ENCODE measurements around the gene MED16.
"Not testable (repeated sequence)": the region's sequence is repeated elsewhere in the genome, so short reads cannot be mapped to it uniquely, and the experiment has no call there.

The MED16 gene

DNA sequence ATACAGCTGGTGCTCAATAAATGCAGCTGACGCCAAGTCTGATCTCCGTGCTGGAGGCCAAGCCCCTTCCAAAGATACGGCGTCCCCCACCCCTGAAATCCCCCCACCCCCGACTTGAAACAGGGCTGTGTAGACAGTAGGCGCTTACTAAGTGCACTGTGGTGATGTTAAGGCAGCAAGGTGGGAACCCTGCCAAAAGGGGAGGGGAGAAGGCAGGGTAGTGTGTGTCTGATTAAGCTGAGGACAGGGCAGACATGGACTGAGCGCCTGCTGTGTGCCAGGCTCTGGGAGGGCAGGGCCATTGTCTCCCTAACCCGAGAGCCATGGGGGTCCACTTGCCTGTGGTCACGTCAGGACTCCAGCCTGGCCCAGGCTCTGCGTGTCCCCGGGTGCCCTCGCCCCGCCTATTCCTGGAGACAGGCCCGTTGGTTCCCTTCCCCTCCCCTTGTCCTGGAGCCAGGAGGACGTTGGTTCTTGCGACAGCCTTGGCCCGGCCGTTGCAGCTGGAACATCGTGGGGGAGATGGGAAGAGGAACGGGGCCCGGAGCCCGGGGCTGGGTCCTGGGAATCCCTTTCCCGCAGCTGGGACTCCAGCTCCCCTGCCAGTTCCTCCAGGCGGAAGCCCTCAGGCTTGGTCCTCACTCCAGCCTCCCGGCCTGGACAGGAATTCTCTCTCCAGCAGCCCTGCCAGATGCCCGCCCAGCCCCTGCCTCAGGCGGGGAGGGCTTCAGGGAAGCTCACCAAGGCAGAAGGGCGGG is 42.6 kb downstream of the MED16 start:
- no peak for DNase-seq

DNA sequence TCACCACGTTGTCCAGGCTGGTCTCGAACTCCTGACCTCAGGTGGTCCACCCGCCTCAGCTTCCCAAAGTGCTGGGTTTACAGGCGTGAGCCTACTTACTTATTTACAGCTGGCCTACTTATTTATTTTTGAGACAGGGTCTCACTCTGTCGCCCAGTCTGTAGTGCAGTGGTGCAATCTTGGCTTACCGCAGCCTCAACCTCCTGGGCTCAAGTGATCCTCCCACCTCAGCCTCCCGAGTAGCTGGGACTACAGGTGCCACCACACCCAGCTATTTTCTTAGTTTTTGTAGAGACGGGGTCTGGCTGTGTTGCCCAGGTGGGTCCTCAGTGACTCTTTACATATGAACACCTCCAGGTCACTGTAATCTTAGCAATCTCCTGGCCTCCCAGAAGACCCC is 43.8 kb downstream of the MED16 start:
- not testable (repeated sequence) for DNase-seq

DNA sequence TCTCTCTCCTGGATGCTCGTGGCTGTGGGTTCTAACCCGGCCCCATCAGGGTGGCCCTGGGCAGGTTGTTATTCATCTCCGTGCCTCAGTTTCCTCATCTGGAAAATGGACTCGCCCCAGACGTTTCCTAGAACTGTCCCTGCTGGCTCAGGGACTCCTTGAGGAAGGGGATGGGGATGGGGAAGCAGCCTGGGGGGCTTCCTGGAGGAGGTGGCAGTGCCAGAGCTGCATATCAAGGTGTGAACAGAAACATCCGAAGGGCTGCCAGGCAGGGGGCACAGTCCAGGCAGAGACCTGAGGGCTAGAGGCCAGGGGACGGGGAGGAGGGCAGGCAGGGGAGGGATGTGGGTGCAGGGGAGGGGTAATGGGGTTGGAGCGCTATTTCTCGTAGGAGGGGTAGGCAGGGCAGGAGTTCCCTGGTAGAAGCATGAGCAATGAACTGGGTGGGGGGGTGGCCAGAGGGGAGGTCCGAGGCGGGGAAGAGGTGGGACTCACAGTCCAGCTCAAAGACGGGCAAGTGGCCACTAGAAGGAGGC is 44.5 kb downstream of the MED16 start:
- no peak for DNase-seq

DNA sequence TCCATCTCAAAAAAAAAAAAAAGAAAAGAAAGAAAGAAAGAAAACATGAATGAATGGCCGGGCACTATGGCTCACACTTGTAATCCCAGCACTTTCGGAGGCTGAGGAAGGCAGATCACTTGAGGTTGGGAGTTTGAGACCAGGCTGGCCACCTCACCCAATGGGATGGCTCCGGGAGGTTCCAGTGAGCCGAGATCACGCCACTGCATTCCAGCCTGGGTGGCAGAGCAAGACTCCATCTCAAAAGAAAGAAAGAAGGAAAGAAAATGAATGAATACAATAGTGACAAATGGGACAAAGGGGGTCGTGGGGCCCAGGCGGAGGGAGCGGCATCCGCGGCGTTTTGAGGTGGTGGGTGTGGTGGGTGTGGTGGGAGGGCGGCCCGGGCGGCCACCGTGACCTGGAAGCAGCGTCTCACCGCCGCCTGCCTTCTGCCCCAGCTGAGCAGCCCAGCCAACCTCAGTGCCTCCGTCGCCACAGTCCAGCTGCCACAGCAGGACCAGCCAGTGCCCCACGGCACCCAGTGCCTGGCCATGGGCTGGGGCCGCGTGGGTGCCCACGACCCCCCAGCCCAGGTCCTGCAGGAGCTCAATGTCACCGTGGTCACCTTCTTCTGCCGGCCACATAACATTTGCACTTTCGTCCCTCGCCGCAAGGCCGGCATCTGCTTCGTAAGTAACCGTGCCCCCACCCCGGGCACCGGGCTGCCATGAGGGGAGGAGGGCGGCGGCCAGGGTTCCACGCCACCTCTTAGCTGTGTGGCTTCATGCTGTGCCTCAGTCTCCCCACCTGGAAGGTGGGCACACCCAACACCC is 47.1 kb downstream of the MED16 start:
- no peak for DNase-seq

DNA sequence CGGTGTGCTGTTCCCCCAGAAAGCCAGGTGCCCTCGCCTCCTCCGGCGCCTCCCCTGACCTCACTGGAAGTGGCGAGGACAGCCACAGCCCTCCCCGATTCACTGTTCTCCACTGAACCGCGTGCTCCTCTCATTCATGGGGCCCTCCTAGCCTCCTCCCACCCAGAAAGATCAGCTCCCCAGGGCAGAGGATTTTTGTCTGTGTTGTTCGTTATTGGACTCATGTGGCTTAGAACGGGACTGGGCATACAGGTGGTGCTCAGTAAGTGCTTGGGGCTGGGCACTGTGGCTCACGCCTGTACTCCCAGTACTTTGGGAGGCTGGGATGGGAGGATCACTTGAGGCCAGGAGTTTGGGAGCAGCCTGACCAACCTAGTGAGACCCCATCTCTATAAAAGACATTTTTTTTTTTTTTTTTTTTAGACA is 48.4 kb downstream of the MED16 start:
- DNase-seq = no peak

DNA sequence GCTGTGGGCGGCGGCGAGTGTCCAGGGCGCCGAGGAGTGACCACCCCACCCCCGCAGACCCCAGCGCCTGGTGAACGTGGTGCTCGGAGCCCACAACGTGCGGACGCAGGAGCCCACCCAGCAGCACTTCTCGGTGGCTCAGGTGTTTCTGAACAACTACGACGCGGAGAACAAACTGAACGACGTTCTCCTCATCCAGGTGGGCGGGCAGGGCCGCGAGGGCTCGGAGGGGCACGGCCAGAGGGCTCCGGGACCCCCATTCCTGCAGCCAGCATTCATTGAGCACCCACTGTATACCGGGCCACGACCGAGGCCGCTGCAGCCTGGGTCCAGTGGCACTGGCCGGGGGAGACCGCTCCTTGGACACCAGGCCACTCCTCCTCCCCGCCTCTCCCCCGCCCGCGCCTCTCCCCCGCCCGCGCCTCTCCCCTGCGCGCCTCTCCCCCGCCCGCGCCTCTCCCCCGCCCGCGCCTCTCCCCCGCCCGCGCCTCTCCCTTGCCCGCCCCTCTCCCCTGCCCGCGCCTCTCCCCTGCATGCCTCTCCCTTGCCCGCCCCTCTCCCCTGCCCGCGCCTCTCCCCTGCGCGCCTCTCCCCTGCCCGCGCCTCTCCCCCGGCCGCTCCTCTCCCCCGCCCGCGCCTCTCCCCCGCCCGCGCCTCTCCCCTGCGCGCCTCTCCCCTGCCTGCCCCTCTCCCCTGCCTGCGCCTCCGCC is 49.0 kb downstream of the MED16 start:
- no peak for DNase-seq

DNA sequence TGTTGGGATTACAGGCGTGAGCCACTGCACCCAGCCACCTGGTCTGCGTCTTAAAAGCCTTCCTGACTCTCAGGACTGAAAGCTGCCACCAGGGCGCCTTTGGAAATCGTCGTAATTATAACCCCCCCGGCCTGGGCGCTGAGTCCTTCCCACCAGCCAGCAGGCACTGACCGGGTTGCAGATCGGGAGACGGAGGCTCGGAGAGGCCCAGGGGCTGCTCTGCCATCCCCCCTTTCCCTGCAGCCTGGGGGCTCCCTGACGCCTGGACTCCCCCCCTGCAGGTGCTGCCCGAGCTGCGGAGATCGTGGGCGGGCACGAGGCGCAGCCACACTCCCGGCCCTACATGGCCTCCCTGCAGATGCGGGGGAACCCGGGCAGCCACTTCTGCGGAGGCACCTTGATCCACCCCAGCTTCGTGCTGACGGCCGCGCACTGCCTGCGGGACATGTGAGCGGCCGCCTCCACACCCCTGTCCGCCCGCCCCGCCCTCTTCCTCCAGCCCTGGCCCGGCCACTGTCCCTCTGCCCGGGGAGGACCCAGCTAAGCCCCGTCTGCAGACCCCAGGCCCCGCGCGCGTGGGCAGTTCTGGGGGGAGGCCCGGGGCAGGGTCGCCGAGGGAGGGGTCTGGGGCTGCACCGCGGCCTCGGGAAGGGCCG is 49.7 kb downstream of the MED16 start:
- DNase-seq = no peak

DNA sequence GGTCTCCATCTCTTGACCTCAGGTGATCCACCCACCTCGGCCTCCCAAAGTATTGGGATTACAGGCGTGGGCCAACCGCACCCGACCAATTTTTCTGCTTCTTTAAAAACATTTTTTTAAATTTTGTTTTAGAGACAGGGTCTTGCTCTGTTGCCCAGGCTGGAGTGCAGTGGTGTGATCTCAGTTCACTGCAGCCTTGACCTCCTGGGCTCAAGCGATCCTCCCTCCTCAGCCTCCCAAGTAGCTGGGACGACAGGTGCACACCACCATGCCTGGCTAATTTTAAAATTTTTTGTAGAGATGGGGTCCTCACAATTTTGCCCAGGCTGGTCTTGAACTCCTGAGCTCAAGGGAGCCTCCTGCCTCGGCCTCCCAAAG is 50.2 kb downstream of the MED16 start:
- DNase-seq = not testable (repeated sequence)

DNA sequence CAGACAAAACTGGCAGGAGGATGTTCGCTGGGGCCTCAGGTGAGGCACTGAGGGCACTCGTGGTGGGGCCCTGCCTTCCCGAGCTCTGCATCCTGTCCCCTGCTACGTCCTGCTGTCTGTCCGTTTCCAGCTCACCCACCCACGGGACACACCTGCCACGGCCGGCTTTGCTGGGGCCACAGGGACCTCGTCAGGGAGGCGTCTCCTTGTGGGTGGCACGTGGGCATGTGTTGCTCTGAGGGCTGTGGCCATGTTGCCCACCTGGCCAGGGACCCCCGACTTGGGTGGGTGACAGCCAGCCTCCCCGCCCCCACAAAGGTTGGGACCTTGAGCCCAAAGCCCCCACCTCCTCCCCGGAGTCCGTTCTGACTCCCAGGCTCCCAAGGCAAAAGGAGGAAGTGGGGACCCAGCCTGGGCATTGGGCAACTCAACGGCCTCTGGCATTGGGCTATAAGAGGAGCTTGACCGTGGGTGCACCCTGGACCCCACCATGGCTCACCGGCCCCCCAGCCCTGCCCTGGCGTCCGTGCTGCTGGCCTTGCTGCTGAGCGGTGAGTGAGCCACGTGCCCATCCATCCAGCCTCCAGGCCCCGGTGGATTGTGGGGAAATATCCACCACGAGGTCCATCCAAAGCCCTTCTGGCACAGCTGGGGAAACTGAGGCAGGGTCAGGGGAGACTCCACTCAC is 52.3 kb downstream of the MED16 start, which contains the start of gene PRTN3:
PRTN3 (plus strand) TSS at position 481 of the 688 bp plus-strand sequence; CDS start at position 491, 10 bp downstream.
- DNase-seq = no peak

DNA sequence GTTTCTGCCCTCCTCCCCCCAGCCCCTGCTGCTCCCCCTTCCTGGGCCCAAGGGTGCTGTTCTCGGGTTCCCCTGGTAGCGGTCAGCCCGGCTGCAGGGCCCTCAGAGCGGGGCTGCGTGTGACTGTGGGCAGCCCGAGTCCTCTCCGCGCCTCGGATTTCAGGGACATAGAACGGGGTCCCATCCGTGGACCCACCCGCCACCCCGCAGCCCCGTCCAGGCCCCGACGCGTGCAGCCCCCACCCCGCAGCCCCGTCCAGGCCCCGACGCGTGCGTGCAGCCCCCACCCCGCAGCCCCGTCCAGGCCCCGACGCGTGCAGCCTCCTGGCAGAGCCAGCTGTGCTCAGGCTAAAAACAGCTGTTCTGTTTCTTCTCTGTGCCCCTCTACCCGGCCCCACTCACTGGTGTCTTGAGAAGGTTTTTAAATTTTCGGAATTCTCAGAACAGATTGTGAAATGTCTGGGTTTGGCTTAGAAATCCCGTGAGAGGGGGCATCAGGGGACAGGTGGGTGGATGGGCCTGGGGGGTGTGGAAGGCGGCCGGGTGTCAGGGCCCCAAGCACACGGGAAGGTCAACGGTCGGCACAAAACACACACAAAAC is 57.7 kb downstream of the MED16 start:
- DNase-seq = no peak

DNA sequence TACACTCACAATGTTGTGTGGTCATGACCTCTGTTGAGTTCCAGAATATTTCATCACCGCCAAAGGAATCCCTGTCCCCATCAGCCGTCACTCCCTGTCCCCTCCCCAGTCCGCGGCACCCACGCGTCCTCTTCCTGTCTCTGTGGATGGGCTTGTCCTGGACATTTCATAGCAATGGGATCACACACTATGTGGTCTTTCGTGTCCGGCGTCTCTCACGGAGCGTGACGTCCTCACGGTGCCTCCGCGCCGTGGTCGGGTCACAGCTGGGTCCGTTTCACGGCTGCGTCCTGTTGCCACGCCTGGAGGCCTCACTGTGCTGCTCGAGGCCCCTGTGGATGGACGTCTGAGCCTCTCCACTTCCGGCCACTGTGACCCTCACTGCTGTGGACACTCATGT is 58.8 kb downstream of the MED16 start:
- DNase-seq = no peak

DNA sequence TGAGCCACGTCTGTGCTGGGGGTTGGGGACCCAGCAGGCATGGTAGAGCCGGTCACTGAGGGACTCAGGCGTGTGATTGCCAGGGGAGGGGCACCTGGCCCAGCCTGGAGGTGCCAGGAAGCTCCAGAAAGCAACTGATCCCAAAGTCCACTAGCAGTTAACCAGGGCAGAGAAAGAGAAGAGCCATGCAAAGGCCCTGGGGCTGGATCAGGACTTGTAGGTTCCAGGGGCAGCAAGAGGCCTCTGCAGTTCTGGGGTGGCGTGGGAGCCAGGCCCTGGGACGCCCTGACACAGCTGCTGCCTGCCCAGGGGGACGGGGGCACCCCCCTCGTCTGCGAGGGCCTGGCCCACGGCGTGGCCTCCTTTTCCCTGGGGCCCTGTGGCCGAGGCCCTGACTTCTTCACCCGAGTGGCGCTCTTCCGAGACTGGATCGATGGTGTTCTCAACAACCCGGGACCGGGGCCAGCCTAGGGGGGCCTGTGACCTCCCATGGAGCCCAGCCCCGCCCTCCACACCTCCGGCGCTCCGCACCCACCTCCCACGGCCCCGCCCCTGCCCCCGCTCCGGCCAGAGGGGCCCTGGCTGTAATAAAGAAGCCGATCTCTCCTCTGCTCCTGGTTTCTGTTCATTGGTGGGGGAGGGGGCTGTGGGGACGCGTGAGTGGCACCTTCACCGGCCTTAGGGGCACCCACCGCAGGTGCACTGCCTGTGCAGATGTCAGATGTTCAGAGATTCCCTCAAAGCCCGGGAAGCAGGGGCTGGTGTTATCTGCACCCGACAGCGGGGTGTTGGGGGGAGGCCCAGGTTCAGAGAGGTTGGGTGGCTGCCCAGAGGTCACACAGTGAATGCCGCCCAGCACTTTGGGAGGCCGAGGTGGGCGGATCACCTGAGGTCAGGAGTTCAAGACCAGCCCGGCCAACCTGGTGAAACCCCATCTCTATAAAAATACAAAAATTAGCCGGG is 61.3 kb downstream of the MED16 start:
- no peak for DNase-seq

DNA sequence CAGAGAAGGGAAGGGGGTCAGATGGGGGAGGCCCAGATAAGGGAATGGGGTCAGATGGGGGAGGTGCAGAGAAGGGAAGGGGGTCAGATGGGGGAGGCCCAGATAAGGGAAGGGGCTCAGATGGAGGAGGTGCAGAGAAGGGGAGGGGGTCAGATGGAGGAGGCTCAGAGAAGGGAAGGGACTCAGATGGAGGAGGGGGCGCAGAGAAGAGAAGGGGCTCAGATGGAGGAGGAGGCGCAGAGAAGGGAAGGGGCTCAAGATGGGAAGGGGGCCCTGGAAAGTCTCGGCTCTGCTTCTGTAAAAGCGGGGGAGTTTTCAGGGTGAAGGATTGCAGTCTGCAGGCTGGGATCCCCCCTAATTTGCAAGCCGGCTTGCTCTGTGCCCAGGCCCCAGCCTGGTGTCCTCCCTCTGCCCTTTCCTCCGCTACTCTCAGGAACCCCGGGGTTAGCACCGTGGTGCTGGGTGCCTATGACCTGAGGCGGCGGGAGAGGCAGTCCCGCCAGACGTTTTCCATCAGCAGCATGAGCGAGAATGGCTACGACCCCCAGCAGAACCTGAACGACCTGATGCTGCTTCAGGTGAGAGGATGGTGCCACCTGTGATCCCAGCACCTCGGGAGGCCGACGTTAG is 63.7 kb downstream of the MED16 start:
- no peak for DNase-seq

DNA sequence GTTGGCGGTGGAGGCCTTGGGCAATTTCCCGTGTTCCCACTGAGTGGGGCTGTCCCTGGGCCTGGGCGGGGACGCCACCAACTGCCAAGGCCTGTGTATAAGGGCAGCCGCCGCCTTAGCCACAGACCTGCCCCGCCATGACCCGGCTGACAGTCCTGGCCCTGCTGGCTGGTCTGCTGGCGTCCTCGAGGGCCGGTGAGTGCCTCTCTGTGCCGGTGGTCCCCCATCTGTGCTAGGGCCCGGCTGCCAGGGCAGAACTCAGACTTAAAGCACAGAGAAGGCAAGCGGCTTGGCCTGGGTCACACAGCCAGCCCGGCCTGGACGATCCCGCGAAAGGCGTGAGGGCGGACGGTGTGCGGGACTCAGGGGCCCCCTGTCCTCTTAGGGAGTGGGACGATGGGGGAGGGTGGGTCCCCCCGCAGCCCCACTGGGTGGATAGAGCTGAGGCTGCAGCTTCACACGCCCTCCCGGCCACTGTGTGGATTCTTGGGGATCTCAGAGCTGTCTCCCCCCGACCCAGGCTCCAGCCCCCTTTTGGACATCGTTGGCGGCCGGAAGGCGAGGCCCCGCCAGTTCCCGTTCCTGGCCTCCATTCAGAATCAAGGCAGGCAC is 65.2 kb downstream of the MED16 start, which contains the start of gene AZU1:
AZU1 (plus strand) TSS at position 128 of the 612 bp plus-strand sequence; CDS start at position 138, 10 bp downstream.
- DNase-seq = no peak

DNA sequence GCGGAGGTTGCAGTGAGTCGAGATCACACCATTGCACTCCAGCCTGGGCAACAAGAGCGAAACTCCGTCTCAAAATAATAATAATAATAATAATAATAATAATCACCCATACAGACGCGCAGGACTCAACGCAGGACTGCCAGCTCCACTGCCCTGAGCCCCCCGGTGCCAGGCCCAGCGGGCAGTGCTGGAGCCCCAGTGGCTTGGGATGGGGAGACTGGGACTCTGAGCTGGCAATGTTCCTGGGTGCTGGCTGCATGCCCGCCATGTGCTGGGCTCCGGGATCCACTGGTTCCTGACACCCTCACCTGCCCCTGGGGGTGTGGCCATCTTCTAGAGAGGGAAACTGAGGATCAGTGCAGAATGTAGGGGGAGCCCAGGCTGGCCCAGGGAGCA is 65.7 kb downstream of the MED16 start:
- no peak for DNase-seq

DNA sequence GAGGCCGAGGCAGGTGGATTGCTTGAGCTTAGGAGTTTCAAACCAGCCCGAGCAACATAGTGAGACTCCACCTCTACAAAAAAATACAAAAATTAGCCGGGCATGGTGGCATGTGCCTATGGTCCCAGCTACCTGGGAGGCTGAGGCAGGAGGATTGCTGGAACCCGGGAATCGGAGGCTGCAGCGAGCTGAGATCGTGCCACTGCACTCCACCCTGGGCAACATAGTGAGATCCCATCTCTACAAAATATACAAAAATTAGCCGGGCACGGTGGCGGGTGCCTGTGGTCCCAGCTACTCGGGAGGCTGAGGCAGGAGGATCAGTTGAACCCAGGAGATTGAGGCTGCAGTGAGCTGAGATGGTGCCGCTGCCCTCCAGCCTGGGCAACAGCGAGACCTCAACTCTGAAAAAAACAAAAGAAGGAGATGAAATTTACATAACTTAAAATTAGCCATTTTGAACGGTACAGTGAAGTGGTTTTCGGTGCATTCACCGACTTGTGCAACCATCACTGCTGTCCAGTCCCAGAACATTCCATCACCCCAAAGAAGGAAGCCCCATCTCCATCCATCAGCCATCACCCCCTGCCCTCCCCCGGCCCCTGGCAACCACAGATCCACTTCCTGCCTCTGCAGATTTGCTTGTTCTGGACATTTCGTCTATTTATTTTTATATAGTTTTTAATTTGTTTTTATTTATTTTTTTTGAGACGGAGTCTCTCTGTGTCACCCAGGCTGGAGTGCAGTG is 66.9 kb downstream of the MED16 start:
- no peak for DNase-seq

DNA sequence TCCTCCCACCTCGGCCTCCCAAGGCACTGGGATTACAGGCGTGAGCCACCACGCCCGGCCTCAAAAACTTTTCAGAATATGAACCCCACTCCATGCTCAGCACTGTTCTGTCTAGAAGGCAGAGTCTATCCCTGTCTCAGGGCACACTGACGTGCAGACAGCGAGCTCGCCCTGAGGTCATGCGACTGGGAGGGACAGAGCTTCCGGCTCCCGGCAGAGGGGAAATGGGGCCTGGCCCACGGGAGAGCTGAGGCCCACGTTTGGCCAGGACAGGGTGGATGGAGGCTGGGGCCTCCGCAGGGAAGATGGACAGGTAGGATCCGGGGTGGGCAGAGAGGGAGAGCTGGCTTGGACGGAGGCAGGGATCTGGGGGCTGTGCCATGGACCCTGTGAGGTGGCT is 68.1 kb downstream of the MED16 start:
- DNase-seq = no peak

DNA sequence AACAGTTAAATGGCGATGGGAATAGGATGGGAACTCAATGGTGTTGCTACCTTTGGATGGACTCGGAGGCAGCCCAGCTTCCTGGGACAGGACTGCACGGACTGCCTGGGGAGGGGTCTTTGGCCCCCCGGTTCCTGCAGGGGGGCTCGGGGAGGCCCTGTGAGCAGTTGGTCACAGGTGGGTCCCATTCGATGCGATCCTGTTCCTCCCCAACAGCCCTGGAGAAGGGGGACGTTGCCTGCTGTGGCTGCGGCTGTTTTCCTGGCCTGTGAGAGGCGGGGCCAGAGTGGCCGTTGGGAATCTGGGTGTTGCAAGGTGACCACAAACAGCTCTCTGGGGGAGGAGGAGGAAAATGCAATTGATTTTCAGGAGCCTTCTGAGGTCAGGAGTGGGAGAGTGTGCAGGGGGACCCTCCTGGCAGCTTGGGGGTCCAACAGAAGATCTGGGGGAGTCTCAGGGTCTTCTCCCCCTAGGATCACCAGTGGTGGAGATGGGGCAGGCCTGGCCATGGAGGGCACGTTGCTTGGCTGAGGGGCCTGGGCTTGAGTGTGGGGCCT is 69.3 kb downstream of the MED16 start:
- no peak for DNase-seq

Measured in cerebellar nuclear complex (tissue), 1 donor.